Calu3 (cell line): ENCODE results near the gene NHLH2. TPM values are rescaled to one million over a fixed set of nuclear protein-coding genes. Genes with fewer than 3 reads are reported as not detected.

Experiments used
- BruUV-seq: library from RNA; stranded (reverse); fragments of 400-500 nt; replicated peaks from 2 replicates; lab custom pipeline; 2021; lab: Mats Ljungman, UMichigan
- CTCF ChIA-PET: fragments of 300-600 bp; sonication (Branson Sonifier 250); formaldehyde crosslinking; loops from one replicate; lab custom pipeline; 2022; ENCODE audit warnings: antibody characterized with exemption; lab: Charles Lee
- DNase-seq: peaks from one replicate; pipeline ENCODE4 v3.0.0; 2022
- H3K27ac Mint-ChIP-seq: one replicate; pipeline ENCODE4 v1.8.0; 2022; ENCODE audit warnings: mixed read lengths; ENCODE audit not compliant: unreplicated experiment
- H3K27me3 Mint-ChIP-seq: one replicate; pipeline ENCODE4 v1.8.0; 2022; ENCODE audit warnings: mixed read lengths; ENCODE audit not compliant: unreplicated experiment
- H3K36me3 Mint-ChIP-seq: one replicate; pipeline ENCODE4 v1.8.0; 2022; ENCODE audit warnings: mild to moderate bottlenecking, moderate library complexity, mixed read lengths; ENCODE audit not compliant: insufficient read depth, unreplicated experiment
- H3K4me1 Mint-ChIP-seq: one replicate; pipeline ENCODE4 v1.8.0; 2022; ENCODE audit warnings: mild to moderate bottlenecking, low read depth, mixed read lengths; ENCODE audit not compliant: unreplicated experiment
- H3K4me3 Mint-ChIP-seq: one replicate; pipeline ENCODE4 v1.8.0; 2022; ENCODE audit warnings: mild to moderate bottlenecking, low read depth, moderate library complexity, mixed read lengths; ENCODE audit not compliant: unreplicated experiment
- H3K9me3 Mint-ChIP-seq: one replicate; pipeline ENCODE4 v1.8.0; 2022; ENCODE audit warnings: low read depth, mixed read lengths; ENCODE audit not compliant: unreplicated experiment
- CTCF ChIP-seq: fragments of 200-600 bp; IDR thresholded peaks from one replicate; pipeline ENCODE4 v1.8.0; 2022; ENCODE audit warnings: antibody characterized with exemption; ENCODE audit not compliant: unreplicated experiment
- intact Hi-C: fragments of 100-400 bp; cut with micrococcal nuclease; formaldehyde crosslinking; loops from one replicate; pipeline ENCODE4 v1.10.0; 2022; ENCODE audit not compliant: unreplicated experiment
- total RNA-seq: library from RNA; stranded (reverse); gene quantifications from 2 replicates; pipeline ENCODE4 v1.2.3, GENCODE V29; 2022

The NHLH2 gene
- total RNA-seq, 1 experiment from 2014 or later: not detected

- peaks cover 9% of the 10 kb centered on the region for H3K4me1 Mint-ChIP-seq
- BruUV-seq: no TSS peak
- H3K9me3 Mint-ChIP-seq: no peaks in the 10 kb centered on the region
- H3K27ac Mint-ChIP-seq: no peak overlapping the region
- H3K4me3 Mint-ChIP-seq: no peak overlapping the region
- CTCF ChIA-PET: no interaction called here
- H3K36me3 Mint-ChIP-seq: no peaks in the 10 kb centered on the region
- no peak for TF ChIP-seq CTCF
- H3K27me3 Mint-ChIP-seq: no peaks in the 10 kb centered on the region
- intact Hi-C loops: no loop called here
- DNase-seq: no peak
Measured at GRCh38 chr1:115805597-115805996, 35.3 kb downstream of the NHLH2 start.

GRCh38 chr1:115802416-115802815 lies 38.5 kb downstream of the NHLH2 start:
- H3K4me3 Mint-ChIP-seq: no peak overlapping the region
- H3K36me3 Mint-ChIP-seq: no peaks in the 10 kb centered on the region
- DNase-seq: no peak
- CTCF ChIA-PET: no interaction called here
- H3K9me3 Mint-ChIP-seq: no peaks in the 10 kb centered on the region
- TF ChIP-seq CTCF: no peak
- no peaks in the 10 kb centered on the region for H3K4me1 Mint-ChIP-seq
- H3K27ac Mint-ChIP-seq: no peak overlapping the region
- H3K27me3 Mint-ChIP-seq: no peaks in the 10 kb centered on the region
- intact Hi-C loops: no loop called here
- no TSS peak for BruUV-seq

- Mint-ChIP-seq H3K9me3 (no peaks in the 10 kb centered on the region), H3K36me3 (no peaks in the 10 kb centered on the region), H3K4me3 (no peak overlapping the region), H3K4me1 (no peaks in the 10 kb centered on the region), H3K27ac (no peak overlapping the region), H3K27me3 (peaks cover 20% of the 10 kb centered on the region)
- no peak for DNase-seq
- BruUV-seq: no TSS peak
- CTCF ChIA-PET: no interaction called here
- no peak for TF ChIP-seq CTCF
- intact Hi-C loops: no loop called here
Measured at GRCh38 chr1:115797486-115797885, 43.4 kb downstream of the NHLH2 start.

GRCh38 chr1:115796897-115797296 lies 44.0 kb downstream of the NHLH2 start:
- Mint-ChIP-seq H3K4me3 (no peak overlapping the region), H3K4me1 (no peaks in the 10 kb centered on the region), H3K9me3 (no peaks in the 10 kb centered on the region), H3K27ac (no peak overlapping the region), H3K27me3 (peaks cover 20% of the 10 kb centered on the region), H3K36me3 (no peaks in the 10 kb centered on the region)
- no peak for TF ChIP-seq CTCF
- no peak for DNase-seq
- CTCF ChIA-PET: no interaction called here
- intact Hi-C loops: no loop called here
- BruUV-seq: no TSS peak
